GM19099 (cell line): ENCODE data around the gene MADD.

ENCODE experiments used
- POLR2A ChIP-seq: IDR thresholded peaks from 3 replicates; pipeline ENCODE4 v1.6.1; 2011; ENCODE audit warnings: low read depth; ENCODE audit not compliant: insufficient read length; ENCODE audit errors: extremely low read depth

MADD gene

DNA sequence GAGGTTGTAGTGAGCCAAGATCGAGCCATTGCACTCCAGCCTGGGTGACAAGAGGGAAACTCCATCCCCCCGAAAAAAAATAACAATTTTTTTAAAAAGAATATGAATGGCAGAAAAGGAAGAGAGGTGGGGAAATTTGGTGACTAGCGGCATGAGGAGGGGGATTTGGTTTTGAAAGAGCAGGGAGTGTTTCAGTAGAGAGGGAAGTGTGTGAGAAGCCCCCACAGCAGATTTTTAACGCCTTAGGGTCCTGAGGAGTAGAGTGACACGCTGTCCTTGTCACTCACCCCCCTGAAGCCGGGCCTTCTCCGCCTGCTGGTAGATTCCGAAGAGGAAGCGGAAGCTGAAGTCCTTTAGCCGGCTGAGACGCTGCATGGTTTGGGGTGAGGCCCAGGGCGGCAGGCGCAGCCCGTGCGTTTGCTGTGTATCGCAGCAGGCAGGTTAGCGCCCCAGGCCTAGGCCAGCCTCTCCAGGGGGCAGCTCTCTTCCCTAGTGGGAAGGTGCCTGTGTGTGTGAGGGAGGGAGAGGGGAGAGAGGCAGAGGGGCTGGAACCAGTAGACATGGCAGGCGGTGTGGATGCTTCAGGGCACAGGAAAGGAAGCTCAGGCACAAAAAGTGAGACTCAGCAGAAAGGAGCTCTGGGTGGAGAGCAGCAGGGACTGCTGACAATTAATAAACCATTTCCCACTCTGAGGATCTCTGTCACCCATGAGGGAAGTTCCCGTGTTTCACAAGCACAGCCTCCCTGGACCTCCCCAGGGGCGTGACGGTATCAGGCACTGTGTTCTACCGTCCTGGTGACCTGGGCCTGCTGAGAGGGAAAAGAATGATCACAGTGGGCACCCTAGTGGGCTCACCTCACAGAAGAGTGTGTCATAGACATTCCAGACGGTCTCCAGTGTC, 25.2 kb upstream of the MADD start:
- no peak for TF ChIP-seq POLR2A

DNA sequence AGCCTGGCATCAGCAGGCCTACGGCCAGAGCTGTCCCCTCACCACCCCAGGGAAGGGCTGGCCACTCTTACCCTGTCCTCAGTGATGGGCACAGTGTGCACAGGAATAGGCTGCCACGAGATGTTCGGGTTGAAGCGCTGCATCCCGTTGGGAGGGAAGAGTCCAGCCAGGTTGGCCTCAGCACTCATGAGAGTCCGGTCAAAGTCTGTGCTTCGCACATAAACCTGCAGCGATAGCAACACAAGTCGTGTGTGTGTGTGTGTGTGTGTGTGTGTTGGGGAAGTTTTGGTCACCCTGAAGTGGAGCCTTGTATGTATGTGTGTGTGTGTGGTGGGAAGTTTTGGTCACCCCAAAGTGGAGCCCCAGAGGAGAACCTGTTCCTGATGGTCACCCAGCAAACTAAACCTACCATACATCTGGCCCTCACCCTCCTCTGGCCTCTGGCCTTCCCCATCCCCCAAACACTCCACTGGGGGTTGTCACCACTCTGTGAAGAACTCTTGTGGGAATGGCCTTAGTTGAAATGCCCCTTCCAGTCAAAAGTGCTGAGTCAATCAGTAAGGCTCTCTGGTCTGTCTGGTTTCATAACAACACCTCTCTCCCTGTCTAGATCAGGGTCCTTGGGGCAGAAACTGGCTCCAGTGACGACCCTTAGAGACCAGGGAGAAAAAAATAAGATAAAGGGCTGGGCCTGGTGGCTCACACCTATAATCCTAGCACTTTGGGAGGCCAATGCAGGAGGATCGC, 24.1 kb upstream of the MADD start:
- no peak for TF ChIP-seq POLR2A

DNA sequence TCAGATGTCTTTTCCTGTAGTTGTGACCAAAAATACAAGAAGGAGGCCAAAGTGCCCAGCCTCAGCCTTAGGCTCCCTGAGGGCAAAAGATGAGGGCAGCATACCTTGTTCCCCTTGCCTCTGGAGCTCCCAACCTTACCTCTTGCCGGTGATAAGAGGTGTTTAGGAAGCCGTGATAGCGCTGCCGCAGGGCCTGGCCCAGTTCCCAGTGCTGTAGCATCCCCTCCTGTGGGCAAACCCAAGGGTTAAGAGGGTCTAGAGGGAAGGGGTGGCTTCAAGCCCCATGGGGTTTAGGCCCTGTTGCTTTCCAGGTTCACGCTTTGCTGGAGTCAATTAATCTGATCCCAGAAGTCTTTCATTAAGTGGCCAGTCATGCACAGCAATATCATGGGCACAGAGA, 22.4 kb upstream of the MADD start:
- TF ChIP-seq POLR2A: no peak

GRCh38 chr11:47248304-47248663, 21.6 kb upstream of the MADD start:
- TF ChIP-seq POLR2A: no peak

DNA sequence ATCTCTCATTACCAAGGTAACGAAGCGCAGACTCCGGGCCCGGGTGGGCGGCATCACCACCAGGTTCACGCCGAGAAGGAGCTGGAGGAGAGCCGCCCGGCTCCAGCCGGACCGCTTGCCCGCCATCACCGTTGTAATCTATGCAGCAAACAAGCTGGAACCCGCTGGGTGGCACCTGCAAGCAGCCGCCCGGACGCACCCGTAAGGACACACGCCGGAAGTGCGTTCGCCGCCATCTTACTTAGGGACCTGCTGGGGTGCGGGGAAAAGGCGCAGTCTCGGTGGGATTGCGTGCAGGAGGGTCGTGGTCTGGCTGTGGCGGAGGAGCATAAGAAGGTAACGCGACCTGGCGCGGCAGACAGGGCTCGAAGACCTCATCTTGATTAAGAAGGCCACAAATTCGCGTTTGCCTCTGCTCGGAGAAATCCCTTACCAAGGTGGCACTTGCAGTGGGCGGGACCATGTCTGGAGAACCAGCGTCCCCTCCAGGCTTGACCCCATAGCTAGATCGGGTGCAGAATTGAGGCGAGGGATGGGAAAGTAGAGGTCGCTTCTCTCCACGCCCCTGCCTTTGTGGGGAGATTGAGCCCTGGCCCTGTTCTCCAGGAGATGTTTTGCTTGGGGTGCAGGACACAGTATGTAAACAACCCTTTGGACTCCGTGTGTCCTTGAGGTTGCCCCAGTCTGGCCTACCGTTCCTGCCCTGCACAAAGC, 21.1 kb upstream of the MADD start, which contains the start of gene ACP2:
Gene ACP2 (minus strand): TSS at position 151 of the 714 bp plus-strand sequence. CDS start 25 bp downstream, at position 126.
- peak; percentile 88 for TF ChIP-seq POLR2A

DNA sequence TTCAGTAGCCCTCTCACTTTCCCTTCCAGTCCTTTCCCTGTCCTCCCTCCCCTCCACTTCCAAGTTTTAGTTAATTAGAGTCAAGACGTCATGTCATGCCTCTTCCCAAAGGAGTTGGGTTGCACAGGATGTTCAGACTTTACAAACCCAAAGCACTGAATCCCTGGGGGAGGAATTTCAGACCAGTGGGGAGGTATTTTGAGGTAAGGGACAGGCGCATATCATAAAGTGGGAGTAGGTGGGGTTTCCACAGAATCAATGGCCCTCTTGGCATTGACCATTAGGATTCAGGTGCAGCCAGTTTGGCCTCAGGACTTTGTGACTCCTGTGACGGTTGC, 20.6 kb upstream of the MADD start:
- no peak for TF ChIP-seq POLR2A

DNA sequence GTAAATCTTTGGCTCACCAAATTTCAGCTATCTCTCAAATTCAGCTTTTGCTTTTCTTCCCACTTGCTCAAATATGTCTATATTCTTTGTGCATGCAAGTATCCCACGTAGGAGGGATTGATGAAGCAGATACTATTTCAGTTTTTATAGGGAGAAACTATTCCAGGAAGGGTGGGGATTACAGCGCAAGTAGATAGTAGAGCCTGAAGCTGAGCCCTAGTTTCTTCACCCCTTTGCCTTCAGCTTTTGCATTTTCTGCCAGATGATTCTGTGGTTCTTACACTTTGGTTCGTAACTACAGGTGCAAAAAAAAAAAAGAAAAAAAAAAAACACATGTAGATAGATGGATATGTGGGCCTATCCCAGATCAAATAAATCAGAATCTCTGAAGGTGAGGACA, 18.2 kb upstream of the MADD start:
- TF ChIP-seq POLR2A: no peak

DNA sequence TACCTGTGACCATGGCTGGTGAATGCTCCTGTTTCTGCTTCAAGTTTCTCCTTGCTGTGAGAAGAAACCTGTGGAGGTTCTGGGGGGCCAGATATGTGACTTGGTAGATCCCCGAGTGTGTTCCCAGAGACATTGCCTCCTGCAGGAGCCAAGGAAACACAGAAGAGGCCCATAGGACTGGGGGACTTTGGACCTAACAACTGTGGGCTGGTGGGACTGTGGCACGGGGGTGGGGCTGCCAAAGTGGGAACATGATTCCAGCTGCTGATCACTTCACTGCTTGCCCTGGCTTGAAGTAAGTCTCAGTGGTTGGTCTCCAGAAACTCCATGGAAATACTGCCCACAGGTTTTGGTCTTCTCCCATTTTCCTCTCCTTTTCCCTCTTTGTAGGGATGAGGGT, 16.3 kb upstream of the MADD start:
- TF ChIP-seq POLR2A: no peak

DNA sequence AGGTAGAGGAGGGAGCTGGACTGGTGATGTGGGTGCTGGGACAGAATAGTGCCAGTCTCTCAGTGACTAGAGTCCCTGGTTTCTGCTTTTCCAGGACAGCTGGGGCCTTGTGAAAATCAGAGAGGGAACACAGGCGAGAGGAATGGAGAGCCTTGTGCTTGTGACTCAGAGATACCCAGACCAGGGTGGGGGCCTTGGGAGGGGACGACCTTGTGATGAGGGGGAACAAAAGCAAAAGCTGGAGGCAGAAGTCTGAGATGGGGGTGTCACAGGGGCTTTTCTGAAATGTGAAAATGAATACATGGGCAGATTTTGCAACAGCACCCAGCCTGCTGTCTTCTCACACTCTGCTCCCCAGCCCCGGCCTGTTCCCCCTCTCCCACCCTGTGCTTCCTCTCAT, 15.5 kb upstream of the MADD start:
- TF ChIP-seq POLR2A: no peak

GRCh38 chr11:47256374-47256773, 13.6 kb upstream of the MADD start:
- TF ChIP-seq POLR2A: no peak

- no peak for TF ChIP-seq POLR2A
Measured at GRCh38 chr11:47257177-47257516, 12.8 kb upstream of the MADD start.

- TF ChIP-seq POLR2A: no peak
Measured at GRCh38 chr11:47257517-47258316, 12.2 kb upstream of the MADD start, which contains the start of gene NR1H3. NR1H3 (plus strand) TSS chr11:47257996; CDS start chr11:47259217, 1,221 bp downstream.

- TF ChIP-seq POLR2A: no peak
Measured at GRCh38 chr11:47258317-47258902, 11.5 kb upstream of the MADD start.

GRCh38 chr11:47259232-47259977, 10.5 kb upstream of the MADD start:
- TF ChIP-seq POLR2A: no peak
